NCI-H526 treated with DMSO at 0.1 percent for 48 hours (cell line): Measurements from ENCODE around the gene NECTIN4.
"Not testable (repeated sequence)": the region's sequence is repeated elsewhere in the genome, so short reads cannot be mapped to it uniquely, and the experiment has no call there.

Source experiments
- DNase-seq: peaks from one replicate; lab custom pipeline; 2025; lab: John Stamatoyannopoulos, UW

NECTIN4 gene

DNA sequence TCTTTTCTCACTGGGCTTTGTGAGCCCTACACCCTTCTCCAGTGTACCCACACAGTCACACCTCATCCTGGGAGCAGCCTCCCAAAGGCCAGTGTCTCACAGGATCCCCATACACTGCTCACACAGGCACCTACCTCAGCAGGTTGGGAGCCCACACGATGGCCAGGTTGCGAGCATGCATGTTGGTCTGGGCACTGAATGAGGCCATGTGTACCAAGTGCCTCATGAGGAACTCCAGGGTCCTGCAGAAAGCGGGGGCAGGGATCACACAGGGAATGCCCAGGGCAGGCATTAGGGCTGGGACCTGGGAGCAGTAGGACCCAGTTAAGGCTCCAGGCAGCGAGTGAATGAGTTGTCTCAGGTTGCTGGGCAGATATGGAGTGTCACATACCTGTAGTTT is 35.1 kb downstream of the NECTIN4 start:
- DNase-seq, result no peak

DNA sequence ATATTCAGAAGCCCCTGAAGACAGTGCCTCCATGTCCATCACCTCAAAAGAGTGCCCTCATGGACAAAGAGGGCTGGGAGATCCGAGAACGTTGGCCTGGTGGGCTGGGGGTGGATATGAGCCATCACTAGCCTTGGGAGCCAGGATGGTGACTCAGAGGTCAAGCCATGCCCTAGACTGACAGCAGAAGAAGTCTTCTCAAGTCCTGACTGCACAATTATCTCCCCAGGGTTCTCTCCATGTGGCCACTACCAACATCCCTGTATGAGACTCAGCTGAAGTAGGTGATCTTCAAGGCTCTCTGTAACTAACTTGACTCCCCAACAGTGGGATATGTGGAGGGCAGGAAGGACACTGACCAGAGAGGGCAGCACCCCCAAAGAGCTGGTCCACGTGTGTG is 36.5 kb downstream of the NECTIN4 start:
- DNase-seq, result no peak

DNA sequence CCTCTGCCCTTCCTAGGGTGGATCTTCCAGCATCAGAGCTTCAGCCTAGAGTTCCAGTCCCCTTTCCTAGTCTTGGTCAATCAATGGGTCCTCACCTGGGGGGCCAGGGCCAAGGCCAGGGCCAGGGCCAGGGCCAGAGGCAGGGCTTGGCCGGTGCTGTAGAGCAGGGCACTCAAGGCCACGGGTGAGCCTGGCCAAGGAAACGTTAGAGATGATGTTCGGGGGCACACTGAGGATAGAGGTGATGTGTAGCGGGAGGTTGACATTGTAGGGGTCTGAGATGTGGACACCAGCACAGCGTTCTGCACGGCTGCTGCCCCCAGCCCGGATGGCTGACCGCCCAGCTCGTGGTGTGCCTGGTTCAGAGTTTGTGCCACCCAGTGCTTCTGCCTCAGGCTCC is 38.1 kb downstream of the NECTIN4 start:
- DNase-seq, result no peak

DNA sequence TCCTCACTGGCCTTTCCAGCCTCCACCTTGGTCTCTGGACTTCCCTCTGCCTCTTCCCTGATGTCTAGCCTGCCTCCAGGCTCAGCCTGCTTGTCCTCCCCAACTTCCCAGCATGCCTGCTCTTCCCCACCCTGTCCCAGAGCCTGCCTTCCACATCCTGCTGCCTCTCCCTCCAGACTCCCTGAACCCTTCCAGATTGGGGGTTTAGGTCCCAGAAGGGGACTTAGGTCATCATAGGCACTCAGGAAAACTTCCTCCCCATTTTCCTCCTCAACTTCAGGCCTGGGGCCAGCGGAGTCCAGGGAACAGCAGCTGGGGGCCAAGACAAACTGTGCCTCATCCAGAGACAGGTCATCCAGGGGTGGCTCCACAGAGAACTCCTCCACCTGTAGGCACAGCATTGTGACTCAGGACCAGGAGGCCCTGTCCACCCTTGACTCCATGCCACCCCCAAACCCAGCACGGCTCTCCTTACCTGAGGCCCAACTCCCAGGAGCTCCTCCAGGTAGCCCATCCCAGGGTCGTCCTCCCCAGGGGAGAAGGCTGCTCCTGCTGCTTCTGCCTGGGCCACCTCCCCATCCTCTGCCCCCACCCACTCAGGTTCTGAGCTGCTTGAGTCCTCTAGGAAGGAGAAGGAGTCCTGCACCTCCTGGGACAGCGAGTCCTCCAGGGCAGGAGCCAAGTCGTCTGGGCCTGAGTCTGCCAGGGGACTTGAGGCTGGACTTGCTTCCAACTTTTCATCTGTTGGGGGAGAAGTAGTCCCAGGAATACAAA is 40.2 kb downstream of the NECTIN4 start:
- DNase-seq, result no peak

DNA sequence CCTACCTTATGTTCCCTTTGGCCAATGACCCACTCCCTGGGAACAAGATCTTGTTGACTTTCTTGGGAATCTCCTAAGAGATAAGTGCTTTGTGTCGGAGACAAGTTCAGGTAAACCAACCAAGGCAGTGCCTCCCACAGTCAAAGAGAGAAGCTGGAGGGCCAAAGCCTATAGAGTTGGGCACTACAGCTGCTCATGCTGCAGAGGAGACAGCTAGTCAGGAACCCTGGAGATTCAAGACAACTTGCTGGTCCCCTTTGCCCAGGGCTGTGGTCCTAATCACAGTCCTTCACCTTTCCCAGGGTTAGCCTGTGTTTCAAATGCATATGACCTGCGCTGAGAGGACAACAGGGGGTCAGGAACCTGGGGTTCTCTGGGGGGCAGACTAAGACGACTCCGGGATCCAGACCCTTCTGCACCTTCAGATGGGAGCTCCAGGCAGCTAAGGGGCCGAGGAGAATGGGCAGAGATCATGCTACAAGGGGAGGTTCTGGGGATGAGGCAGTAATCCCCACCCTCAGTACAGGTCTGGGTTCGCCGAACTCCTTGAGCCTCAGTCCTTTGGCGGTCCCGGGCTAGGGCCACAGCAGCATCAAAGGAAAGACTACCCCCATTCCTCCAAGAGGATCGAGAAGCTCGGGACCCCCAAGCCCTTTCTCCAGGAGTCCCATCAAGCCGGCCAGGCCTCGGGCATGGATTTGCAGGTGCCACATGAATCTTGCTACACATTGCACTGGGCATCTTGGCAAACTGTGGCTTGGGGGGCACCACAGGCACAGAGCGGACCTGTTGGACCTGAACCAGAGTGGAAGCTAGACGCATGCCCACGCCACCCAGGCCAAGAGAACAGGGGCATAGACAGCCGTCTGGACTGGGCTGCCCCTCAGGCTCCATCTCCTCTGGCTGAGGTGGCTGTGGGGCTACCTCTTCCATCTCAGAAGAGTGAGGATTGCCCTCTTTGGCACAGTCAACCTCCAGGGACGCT is 41.6 kb downstream of the NECTIN4 start:
- DNase-seq, result no peak

DNA sequence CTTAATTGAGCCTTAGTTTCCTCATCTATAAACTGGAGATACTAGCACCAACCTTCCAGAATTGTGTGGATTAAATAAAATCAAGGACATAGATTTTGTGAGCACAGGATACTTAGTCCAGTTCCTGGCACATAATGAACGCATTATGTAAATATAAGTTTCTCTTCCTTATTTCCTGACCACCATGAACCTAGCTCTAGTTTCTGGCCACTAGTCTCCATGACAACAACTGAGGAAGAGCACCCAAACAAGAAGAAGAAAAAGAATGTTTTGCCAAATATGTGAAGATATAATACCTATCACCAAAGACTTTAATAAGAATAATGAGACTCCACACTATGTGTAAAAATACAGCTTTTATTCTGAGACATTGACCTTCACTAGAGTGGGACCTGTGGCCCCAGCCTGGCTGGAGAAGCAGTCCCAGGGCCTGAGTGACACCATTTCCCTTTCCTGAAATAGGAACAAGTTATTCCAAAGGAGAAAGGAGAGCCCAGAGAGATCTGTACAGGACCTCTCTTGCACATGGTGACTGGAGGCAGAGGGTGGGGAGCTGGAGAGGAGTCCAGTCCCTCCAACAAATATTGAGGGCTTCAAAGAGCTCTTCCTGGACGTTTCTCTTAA is 42.6 kb downstream of the NECTIN4 start:
- DNase-seq, result no peak

DNA sequence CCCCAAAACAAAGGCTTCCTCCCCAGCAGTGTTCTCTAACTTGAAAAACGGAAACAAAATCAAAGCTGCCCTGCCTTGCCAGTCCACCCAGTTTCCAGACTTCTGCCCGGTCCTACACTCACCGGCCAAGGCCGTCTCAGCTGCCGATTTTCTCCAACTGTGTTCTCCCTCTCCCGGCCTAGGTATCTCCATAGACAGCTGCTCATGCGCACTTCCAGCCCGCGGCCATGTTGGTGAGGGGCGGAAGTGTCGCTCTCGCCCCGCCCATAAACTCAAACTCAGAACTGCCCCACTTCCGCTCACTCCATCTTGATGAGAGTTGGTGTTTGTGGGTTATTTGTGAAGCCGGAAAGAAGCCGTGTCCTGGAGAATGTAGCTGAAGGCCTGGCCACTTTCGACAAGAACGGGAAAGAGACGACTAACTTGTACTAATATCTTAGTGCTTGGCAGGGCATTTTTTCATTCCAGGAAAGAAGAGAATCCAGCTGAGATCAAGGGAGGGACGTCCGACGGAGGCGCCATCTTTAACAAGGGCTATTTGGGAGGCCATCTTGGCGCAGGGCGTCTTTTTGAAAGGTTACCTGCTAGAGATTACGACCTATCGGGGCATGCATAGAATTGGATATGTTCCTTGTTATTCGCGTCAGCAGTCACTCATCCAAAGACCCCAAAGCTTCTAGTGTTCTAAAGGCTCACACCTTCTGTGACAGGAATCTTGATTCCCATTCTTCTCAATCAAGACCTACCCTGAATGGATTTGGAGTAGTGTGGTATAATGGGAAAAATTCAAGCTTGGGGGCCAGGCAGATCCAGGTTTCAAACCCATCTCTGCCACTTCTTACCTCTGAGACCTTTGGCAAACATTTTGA is 43.4 kb downstream of the NECTIN4 start, which contains the start of gene USF1:
Gene USF1 (minus strand): TSS at position 242 of the 869 bp plus-strand sequence. CDS start 2,702 bp downstream, outside the sequence.
- DNase-seq, result peak; percentile 98

DNA sequence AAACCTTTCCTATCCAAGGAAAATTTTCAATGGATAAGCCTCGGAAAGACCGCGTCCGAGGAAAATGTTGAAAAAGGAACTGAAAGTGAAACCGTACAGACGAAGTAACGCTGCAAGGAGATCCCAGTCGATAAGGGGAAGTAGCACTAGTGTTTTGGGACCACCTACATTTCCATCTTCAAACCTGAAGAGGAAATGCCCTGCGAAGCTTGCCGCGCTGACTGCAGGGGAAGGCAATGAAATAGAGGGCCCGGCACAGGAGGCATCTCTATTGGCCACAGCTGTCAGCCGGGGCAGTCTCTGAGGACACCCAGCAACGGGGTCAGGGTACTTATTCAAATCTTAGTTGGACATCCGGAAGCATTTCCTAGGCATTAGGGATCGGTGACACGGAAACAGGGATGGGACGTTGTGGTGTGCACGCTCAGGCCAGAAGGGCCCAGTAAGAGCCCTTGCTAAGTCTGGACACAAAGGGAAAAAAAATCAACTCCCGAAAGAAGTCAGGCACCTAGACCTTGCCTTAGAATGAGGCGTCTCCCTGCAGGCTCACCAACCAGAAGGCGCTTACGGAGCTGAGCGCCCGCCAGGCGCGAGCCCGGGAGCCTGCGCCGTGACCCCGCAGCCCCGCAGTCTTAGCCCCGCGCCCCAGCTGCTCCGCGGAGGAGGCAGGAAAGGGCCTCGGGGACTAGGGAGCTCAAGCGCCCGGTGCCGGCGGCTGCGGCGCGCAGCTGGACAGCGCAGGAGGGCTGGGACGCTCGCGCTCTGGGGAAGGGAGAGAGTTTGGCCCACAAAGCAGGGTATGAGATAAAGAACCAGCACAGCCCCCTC is 44.2 kb downstream of the NECTIN4 start:
- DNase-seq, result peak; percentile 81

DNA sequence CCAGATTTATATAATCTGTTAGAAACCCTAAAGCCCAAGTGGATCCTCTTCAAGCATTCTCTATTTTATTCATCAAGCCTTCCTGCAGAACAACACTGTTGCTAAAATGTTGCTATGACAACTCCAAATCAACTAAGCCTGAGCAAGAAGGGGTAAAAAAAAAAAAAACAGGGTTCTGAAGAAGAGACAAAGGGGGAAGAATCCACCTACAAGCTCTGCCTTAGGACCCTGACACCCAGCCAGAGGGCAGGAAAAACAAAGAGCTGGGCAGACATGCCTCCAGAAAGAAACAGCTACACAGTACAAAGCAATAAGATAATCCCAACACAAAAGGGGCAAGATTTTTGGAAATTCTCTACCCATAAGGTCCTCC is 44.8 kb downstream of the NECTIN4 start:
- no peak for DNase-seq

DNA sequence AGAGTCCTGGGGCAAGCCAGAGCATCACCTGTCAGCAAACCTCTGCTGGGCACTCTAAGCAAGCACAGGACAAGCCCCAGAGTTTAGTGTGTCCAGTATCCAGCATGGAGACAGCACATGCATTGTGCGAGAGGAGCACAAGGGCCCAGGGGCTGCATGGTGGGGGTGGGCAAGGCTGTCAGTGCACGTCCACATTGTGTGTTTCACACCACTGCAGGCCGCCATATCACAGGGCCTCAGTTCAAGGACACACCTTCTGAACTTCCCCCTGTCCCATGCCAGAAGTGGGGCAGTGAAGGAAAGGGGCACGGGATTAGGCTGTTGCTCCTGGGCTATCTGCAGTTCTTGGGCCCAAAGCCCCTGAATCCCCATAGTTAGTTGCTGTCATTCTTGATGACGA is 49.8 kb downstream of the NECTIN4 start:
- no peak for DNase-seq

DNA sequence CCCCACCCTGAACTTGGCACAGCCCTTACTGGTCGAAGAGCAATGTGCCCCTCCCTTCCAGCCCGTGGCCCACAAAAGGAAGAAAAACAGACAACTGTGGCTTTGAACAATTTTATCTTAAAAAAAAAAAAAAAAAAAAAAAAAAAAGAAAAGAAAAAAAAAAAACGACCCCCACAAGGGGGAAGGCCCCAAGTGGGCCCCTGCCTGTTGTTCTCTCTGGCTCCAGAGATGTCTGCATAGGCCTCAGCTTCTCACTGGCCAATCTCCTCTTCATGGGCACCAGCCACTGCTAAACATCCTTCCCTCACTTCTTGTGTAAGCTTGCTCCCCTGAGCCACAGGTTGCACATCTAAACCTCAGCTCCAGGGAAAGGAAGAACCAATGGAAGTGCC is 50.2 kb downstream of the NECTIN4 start:
- no peak for DNase-seq

DNA sequence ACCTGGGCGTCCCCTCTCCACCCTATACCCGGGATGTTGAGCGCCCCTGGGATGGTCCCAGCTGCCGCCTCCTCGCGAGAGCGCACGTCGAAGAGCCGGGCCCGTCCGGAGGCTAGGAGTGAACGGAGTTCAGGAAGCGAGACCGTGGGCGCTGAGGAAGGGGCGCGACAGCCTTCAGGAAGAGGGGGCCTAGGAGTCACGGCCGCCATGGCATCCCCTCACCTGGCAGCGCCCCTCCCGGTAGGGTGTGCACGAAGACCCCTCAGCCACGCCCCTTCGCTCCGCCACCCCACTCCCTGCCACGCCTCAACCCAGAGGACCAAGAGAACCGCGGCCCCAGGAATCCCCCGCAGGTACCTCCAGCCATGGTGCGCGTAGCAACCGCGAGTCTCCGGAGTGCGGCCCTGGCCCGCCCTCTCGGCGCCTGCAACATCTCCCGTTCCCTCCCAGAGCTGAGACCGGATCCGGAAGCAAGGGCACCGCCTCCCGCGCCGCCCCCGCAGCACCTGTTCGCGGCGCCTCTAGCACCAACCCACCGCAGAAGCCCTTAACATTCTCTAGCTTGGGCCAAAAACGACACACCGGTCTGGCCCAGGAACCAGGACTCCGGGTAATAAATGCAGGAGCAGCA is 50.7 kb downstream of the NECTIN4 start, which contains the start of gene TSTD1:
Gene TSTD1 (minus strand): TSS at position 442 of the 631 bp plus-strand sequence. CDS start 75 bp downstream, at position 367.
- DNase-seq, result peak; percentile 75

DNA sequence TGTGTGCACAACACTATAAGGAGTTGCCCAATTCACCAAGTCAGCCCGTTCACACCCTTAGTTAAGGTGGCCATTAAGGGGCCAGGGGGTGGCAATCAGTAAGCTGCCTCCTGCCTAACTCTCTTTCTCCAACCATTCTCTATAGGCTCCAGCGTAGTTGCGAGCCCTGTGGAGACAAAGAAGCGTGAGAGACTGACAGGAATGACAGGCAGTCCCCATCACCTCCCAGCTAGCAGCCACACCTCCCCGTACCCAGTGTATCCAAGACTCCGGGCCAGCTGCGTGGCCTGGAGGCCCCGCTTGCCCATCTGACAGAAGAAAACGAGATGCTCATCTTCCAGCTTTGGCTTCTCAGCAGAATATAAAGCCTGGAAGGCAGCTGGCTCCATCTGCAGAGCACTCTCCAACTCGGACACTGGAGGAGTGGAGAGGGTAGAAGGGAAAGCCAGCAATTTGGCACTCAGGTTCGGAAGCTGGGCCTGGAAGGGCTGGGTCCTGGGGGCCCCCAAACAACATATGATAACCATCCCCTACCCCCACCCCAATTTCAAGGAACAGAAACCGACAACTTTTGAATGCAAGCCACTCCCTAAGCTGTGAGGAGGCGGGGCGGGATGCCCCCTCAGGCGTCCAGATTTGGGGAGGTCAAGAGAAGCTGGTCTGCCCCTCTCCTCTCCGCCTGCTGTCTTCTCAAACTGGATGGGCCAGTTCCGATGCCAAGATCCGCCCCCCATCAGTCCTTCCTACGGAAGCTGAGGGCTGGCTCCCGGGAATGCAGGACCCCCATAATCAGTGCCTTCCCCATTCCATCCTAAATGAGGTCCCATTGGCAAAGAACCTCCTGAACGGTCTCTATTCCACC is 51.5 kb downstream of the NECTIN4 start:
- no peak for DNase-seq

DNA sequence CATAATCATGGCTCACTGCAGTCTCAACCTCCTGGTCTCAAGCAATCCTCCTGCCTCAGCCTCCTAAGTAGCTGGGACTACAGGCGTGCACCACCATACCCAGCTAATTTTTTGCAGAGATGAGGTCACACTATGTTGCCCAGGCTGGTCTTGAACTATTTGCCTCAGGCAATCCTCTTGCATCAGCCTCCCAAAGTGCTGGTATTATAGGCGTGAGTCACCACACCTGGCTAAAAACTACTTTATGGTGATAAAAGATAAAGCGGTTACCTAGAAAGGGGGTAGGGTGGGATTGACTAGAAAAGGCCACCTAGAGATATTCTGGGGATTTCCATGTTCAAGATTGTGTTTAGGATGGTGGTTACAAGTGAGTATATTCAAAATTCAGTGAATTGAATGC is 55.6 kb downstream of the NECTIN4 start:
- no peak for DNase-seq

DNA sequence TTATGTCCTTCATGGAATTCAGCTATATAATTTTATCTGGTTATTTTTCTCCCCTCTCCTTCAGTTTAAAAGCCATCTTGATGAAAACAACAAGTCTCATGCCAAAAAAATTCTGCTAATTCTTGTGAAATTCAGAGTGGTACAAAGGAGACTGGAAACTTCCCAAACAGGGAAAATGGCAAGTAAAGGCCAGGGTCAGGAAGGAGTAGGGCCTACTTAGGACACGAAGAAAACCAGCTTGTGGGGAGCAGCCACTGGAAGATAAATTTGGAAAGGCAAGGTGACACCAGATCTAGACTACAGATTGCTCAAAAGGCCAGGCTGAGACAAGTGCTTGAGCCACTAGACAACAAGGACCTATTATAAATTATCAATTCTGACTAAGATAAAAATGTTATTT is 56.9 kb downstream of the NECTIN4 start:
- no peak for DNase-seq

DNA sequence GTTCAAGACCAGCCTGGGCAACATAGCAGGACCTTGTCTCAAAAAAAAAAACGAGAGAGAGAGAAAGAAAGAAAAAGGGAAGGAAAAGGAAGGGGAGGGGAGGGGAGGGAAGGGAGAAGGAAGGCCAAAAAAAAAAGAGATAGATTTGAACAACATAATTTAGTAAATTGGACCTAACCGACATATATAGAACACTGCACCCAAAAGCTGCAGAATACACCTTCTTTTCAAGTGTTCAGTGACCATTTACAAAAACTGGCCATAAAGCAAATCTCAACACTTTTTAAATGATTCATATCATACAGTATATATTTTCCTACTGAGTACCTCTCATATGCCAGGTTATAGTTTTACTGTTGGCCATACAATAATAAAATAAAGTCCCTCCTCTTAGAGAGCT is 57.5 kb downstream of the NECTIN4 start:
- no peak for DNase-seq

DNA sequence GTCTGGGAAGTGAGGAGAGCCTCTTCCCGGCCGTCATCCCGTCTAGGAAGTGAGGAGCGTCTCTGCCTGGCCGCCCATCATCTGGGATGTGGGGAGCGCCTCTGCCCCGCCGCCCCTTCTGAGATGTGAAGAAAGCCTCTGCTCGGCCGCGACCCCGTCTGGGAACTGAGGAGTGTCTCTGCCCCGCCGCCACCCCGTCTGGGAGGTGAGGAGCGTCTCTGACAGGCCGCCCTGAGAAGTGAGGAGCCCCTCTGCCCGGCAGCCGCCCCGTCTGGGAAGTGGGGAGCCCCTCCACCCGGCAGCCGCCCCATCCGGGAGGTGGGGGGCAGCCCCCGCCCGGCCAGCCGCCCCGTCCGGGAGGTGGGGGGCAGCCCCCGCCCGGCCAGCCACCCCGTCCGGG is 59.9 kb downstream of the NECTIN4 start:
- DNase-seq, result not testable (repeated sequence)

DNA sequence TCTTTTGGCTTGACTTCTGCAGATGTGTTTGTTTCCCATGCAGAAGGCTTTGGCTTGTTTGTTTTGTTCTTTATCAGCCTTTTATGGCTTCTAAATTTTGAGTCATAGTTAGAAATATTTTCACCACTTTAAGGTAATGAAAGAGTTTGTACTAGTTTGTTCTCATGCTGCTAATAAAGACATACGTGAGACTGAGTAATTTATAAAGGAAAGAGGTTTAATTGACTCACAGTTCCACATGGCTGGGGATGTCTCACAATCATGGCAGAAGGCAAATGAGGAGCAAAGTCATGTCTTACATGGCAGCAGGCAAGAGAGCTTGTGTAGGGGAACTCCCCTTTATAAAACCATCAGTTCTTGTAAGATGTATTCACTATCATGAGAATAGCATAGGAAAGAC is 62.4 kb downstream of the NECTIN4 start:
- not testable (repeated sequence) for DNase-seq

DNA sequence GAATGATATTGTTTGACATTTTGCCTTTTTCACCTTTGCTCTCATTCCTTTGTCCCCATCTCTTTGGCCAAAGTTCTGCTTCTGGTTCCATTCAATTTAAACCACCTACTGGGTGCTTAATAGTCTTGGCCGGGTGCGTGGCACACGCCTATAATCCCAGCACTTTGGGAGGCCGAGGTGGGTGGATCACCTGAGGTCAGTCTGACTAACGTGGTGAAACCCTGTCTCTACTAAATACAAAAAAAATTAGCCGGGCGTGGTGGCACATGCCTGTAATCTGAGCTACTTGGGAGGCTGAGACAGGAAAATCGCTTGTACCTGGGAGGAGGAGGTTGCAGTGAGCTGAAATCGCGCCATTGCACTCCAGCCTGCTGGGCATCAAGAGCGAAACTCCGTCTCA is 66.9 kb downstream of the NECTIN4 start:
- not testable (repeated sequence) for DNase-seq
